GM23338 (cell line): ENCODE data around the gene SNAI1. TPM values are rescaled to one million over a fixed set of nuclear protein-coding genes. Genes with fewer than 3 reads are reported as not detected.

ENCODE experiments used
- ATAC-seq: fragments of 200-7000 bp; cut with Tn5 transposase; 3 replicates; pipeline ENCODE4 v1.9.1; 2020
- DNase-seq: peaks from one replicate; pipeline ENCODE4 v3.0.0-alpha.2; 2015; ENCODE audit warnings: low spot score
- H2AFZ ChIP-seq: fragments of 200-600 bp; sonication (generic); 2 replicates; pipeline ENCODE4 v1.8.0; 2016; ENCODE audit warnings: antibody characterized with exemption, mild to moderate bottlenecking, moderate library complexity
- H3F3A ChIP-seq: fragments of 200-600 bp; sonication (generic); replicated peaks from 2 replicates; pipeline ENCODE4 v1.8.0; 2017; ENCODE audit warnings: antibody characterized with exemption, mixed run types, low read depth
- H3K27ac ChIP-seq: fragments of 200-600 bp; sonication (generic); 2 replicates; pipeline ENCODE4 v1.6.1; 2016; ENCODE audit warnings: low read depth
- H3K27me3 ChIP-seq: fragments of 200-600 bp; sonication (generic); 2 replicates; pipeline ENCODE4 v1.8.0; 2016; ENCODE audit warnings: mild to moderate bottlenecking, mixed run types, moderate library complexity; ENCODE audit not compliant: insufficient read depth
- H3K36me3 ChIP-seq: fragments of 200-600 bp; sonication (generic); 2 replicates; pipeline ENCODE4 v1.8.0; 2016; ENCODE audit warnings: mild to moderate bottlenecking; ENCODE audit not compliant: insufficient read depth
- H3K4me1 ChIP-seq: fragments of 200-600 bp; sonication (generic); 2 replicates; pipeline ENCODE4 v1.8.0; 2016; ENCODE audit warnings: mild to moderate bottlenecking, moderate library complexity; ENCODE audit not compliant: insufficient read depth
- H3K4me2 ChIP-seq: fragments of 200-600 bp; sonication (generic); 2 replicates; pipeline ENCODE4 v1.7.1; 2017; ENCODE audit warnings: mixed run types
- H3K4me3 ChIP-seq: fragments of 200-600 bp; sonication (generic); 2 replicates; pipeline ENCODE4 v1.6.1; 2016; ENCODE audit warnings: mixed run types
- H3K79me2 ChIP-seq: fragments of 200-600 bp; sonication (generic); replicated peaks from 2 replicates; pipeline ENCODE4 v1.8.0; 2017; ENCODE audit warnings: mild to moderate bottlenecking; ENCODE audit not compliant: insufficient read depth
- H3K9me2 ChIP-seq: fragments of 200-600 bp; sonication (generic); 2 replicates; pipeline ENCODE4 v1.8.0; 2017; ENCODE audit not compliant: insufficient read depth
- H4K20me1 ChIP-seq: fragments of 200-600 bp; sonication (generic); replicated peaks from 2 replicates; pipeline ENCODE4 v1.8.0; 2017; ENCODE audit warnings: mild to moderate bottlenecking; ENCODE audit not compliant: insufficient read depth
- H3K27ac Mint-ChIP-seq: 2 replicates; pipeline ENCODE4 v1.8.0; 2020; ENCODE audit warnings: inconsistent platforms, mild to moderate bottlenecking, moderate library complexity, mixed read lengths
- H3K27me3 Mint-ChIP-seq: 3 replicates; pipeline ENCODE4 v1.8.0; 2022; ENCODE audit warnings: low read depth, mild to moderate bottlenecking, moderate library complexity, mixed read lengths, inconsistent platforms; ENCODE audit not compliant: insufficient read depth, poor library complexity
- H3K36me3 Mint-ChIP-seq: 3 replicates; pipeline ENCODE4 v1.8.0; 2021; ENCODE audit warnings: low read depth, mild to moderate bottlenecking, inconsistent platforms, moderate library complexity, mixed read lengths
- H3K4me1 Mint-ChIP-seq: 3 replicates; pipeline ENCODE4 v1.8.0; 2020; ENCODE audit warnings: mild to moderate bottlenecking, inconsistent platforms, mixed read lengths
- H3K4me3 Mint-ChIP-seq: 3 replicates; pipeline ENCODE4 v1.8.0; 2021; ENCODE audit warnings: moderate library complexity, mild to moderate bottlenecking, inconsistent platforms, mixed read lengths
- H3K9me3 Mint-ChIP-seq: 3 replicates; pipeline ENCODE4 v1.8.0; 2020; ENCODE audit warnings: moderate library complexity, mild to moderate bottlenecking, inconsistent platforms, mixed read lengths
- CREB1 ChIP-seq: fragments of 250-450 bp; sonication (Bioruptor Pico); IDR thresholded peaks from 2 replicates; pipeline ENCODE4 v1.5.0; 2020; ENCODE audit warnings: low read depth, mild to moderate bottlenecking, moderate library complexity
- CTCF ChIP-seq, 2 experiments: fragments of 200-600 bp in 1 of 2; sonication (generic) in 1 of 2; conservative IDR thresholded peaks; 2 replicates each; pipeline versions ENCODE4 v1.5.1 to v1.6.1; 2016 to 2017; ENCODE audit warnings: antibody characterized with exemption in 2 of 2, low read depth in 2 of 2, mild to moderate bottlenecking in 2 of 2, moderate library complexity in 1 of 2
- EZH2 ChIP-seq: fragments of 200-600 bp; sonication (generic); IDR thresholded peaks from one replicate; pipeline ENCODE4 v1.8.0; 2017; ENCODE audit warnings: antibody characterized with exemption, mild to moderate bottlenecking, low read depth; ENCODE audit not compliant: unreplicated experiment
- EZH2phosphoT487 ChIP-seq: fragments of 200-600 bp; sonication (generic); IDR thresholded peaks from one replicate; pipeline ENCODE4 v1.8.1; 2018; ENCODE audit warnings: antibody characterized with exemption; ENCODE audit not compliant: unreplicated experiment
- JUNB ChIP-seq: IDR thresholded peaks from one replicate; pipeline ENCODE4 v1.6.1; 2016; ENCODE audit warnings: antibody characterized with exemption; ENCODE audit not compliant: unreplicated experiment
- POLR2AphosphoS5 ChIP-seq: IDR thresholded peaks from 2 replicates; pipeline ENCODE4 v1.6.1; 2016; ENCODE audit warnings: antibody characterized with exemption, low read depth
- REST ChIP-seq: IDR thresholded peaks from one replicate; pipeline ENCODE4 v1.6.1; 2018; ENCODE audit warnings: antibody characterized with exemption; ENCODE audit not compliant: unreplicated experiment
- STAT1 ChIP-seq: IDR thresholded peaks from one replicate; pipeline ENCODE4 v1.6.1; 2016; ENCODE audit warnings: antibody characterized with exemption; ENCODE audit not compliant: unreplicated experiment
- ZNF114 ChIP-seq: fragments of 250-450 bp; sonication (Bioruptor Pico); IDR thresholded peaks from 2 replicates; pipeline ENCODE4 v1.5.0; 2020; ENCODE audit warnings: mild to moderate bottlenecking, moderate library complexity
- ZNF331 ChIP-seq: fragments of 250-450 bp; sonication (Bioruptor Pico); IDR thresholded peaks from 2 replicates; pipeline ENCODE4 v1.5.0; 2020; ENCODE audit warnings: low read depth, mild to moderate bottlenecking, moderate library complexity
- ZNF462 ChIP-seq: fragments of 250-450 bp; sonication (Bioruptor Pico); IDR thresholded peaks from 2 replicates; pipeline ENCODE4 v1.5.0; 2020; ENCODE audit warnings: mild to moderate bottlenecking, moderate library complexity
- polyA plus RNA-seq: library from polyadenylated mRNA; unstranded; fragments of >200 nt; fragmentation: Nextera tagmentation; extraction: Ambion mirVana; gene quantifications from 2 replicates; pipeline ENCODE4 v1.2.1, GENCODE V29; 2016
- total RNA-seq: library from RNA; depleted of rRNA; stranded (reverse); fragments of >200 nt; shearing (Covaris generic); gene quantifications from 2 replicates; pipeline ENCODE4 v1.2.3, GENCODE V29; 2014

Gene SNAI1
- total and polyA plus RNA-seq, 2 experiments from 2014 or later, result 4.2 to 8.4 TPM

- TF ChIP-seq ZNF462 (CRISPR knock-in tag) (no peak), EZH2phosphoT487 (no peak), ZNF114 (CRISPR knock-in tag) (no peak), JUNB (no peak), POLR2AphosphoS5 (no peak), CREB1 (no peak), STAT1 (no peak)
Observed at GRCh38 chr20:50015993-50016770, 33.4 kb downstream of the SNAI1 start (continued).

- Mint-ChIP-seq H3K27ac (no peak overlapping the region), H3K4me1 (peaks cover 20% of the 10 kb centered on the region), H3K27me3 (peaks cover 12% of the 10 kb centered on the region), H3K4me3 (no peak overlapping the region), H3K36me3 (no peaks in the 10 kb centered on the region), H3K9me3 (no peaks in the 10 kb centered on the region)
- peaks cover 11% of the 10 kb centered on the region for H3K4me1 ChIP-seq
- H3K27ac ChIP-seq, result no peak overlapping the region
- H3K4me2 ChIP-seq, result no peak overlapping the region
- no peak for DNase-seq
- no peaks in the 10 kb centered on the region for H3K36me3 ChIP-seq
- no peak overlapping the region for H3K4me3 ChIP-seq
- H4K20me1 ChIP-seq, result no peaks in the 10 kb centered on the region
- H3K27me3 ChIP-seq, result no peaks in the 10 kb centered on the region
- no peak overlapping the region; the same call in 1 of the 2 replicates for H2AFZ ChIP-seq
- H3K9me2 ChIP-seq, result no peaks in the 10 kb centered on the region
- no peak for ATAC-seq
- H3K79me2 ChIP-seq, result no peaks in the 10 kb centered on the region
- H3F3A ChIP-seq, result no peaks in the 10 kb centered on the region; the same call in 1 of the 2 replicates
- no peak for TF ChIP-seq POLR2AphosphoS5
- TF ChIP-seq CREB1, result no peak
- TF ChIP-seq ZNF114 (CRISPR knock-in tag), result no peak
- TF ChIP-seq ZNF331 (CRISPR knock-in tag), result no peak
- no peak for TF ChIP-seq STAT1
- no peak for TF ChIP-seq CTCF (conservative IDR thresholded peaks at IDR 0.05; ENCODE audit: low read depth in 2 of 2)
- TF ChIP-seq JUNB, result no peak
- no peak for TF ChIP-seq EZH2phosphoT487
- no peak for TF ChIP-seq EZH2
- TF ChIP-seq REST, result no peak
Observed at GRCh38 chr20:50017160-50017559, 34.4 kb downstream of the SNAI1 start.
